Measurements from ENCODE around the gene ARL6IP5. TPM values are rescaled to one million over a fixed set of nuclear protein-coding genes. Genes with fewer than 3 reads are reported as not detected.

Gene ARL6IP5
- total RNA-seq, 1 donor, result 91.2 TPM

GRCh38 chr3:69103123-69103522, 18.4 kb downstream of the ARL6IP5 start:
- H2AFZ ChIP-seq (ENCODE audit: low read length), result no peak overlapping the region
- H3K4me2 ChIP-seq (ENCODE audit: insufficient read depth, low read length), result no peak overlapping the region
- no peaks in the 10 kb centered on the region for H3K27me3 ChIP-seq (ENCODE audit: insufficient read depth, low read length)

GRCh38 chr3:69104586-69104985, 19.8 kb downstream of the ARL6IP5 start:
- Histone ChIP-seq H3K4me3 (ENCODE audit: insufficient read depth, low read length) (no peak overlapping the region), H3K36me3 (ENCODE audit: insufficient read depth, low read length) (peaks cover 30% of the 10 kb centered on the region), H3K4me1 (ENCODE audit: insufficient read depth, low read length) (peaks cover 22% of the 10 kb centered on the region), H3K9me3 (ENCODE audit: low read depth, low read length) (no peaks in the 10 kb centered on the region), H2AFZ (ENCODE audit: low read length) (no peak overlapping the region), H3K27ac (ENCODE audit: low read depth, low read length) (peak overlapping the region; percentile 45), H3K4me2 (ENCODE audit: insufficient read depth, low read length) (no peak overlapping the region), H4K20me1 (ENCODE audit: insufficient read depth, low read length) (peaks cover 4% of the 10 kb centered on the region), H3K27me3 (ENCODE audit: insufficient read depth, low read length) (no peaks in the 10 kb centered on the region), H3K79me2 (ENCODE audit: insufficient read depth, low read length) (peaks cover 33% of the 10 kb centered on the region)
- no peak for DNase-seq (ENCODE audit: insufficient read length, low spot score, missing footprints)
- TF ChIP-seq CTCF (IDR thresholded peaks at IDR 0.05; ENCODE audit: extremely low read depth, low read depth, low read length), result no peak

More at GRCh38 chr3:69103123-69103522, 18.4 kb downstream of the ARL6IP5 start:
- Histone ChIP-seq H3K79me2 (ENCODE audit: insufficient read depth, low read length) (peaks cover 45% of the 10 kb centered on the region), H3K4me3 (ENCODE audit: insufficient read depth, low read length) (no peak overlapping the region), H3K36me3 (ENCODE audit: insufficient read depth, low read length) (peaks cover 30% of the 10 kb centered on the region), H3K27ac (ENCODE audit: low read depth, low read length) (no peak overlapping the region), H3K9me3 (ENCODE audit: low read depth, low read length) (no peaks in the 10 kb centered on the region), H4K20me1 (ENCODE audit: insufficient read depth, low read length) (peaks cover 4% of the 10 kb centered on the region), H3K4me1 (ENCODE audit: insufficient read depth, low read length) (peaks cover 22% of the 10 kb centered on the region)
- DNase-seq (ENCODE audit: insufficient read length, low spot score, missing footprints), result no peak
- no peak for TF ChIP-seq CTCF (IDR thresholded peaks at IDR 0.05; ENCODE audit: extremely low read depth, low read depth, low read length)

GRCh38 chr3:69105320-69105719, 20.6 kb downstream of the ARL6IP5 start:
- H2AFZ ChIP-seq (ENCODE audit: low read length), result no peak overlapping the region
- H3K79me2 ChIP-seq (ENCODE audit: insufficient read depth, low read length), result peaks cover 27% of the 10 kb centered on the region
- peak overlapping the region; percentile 7 for H3K4me2 ChIP-seq (ENCODE audit: insufficient read depth, low read length)
- H3K9me3 ChIP-seq (ENCODE audit: low read depth, low read length), result no peaks in the 10 kb centered on the region
- H3K27me3 ChIP-seq (ENCODE audit: insufficient read depth, low read length), result no peaks in the 10 kb centered on the region
- H3K4me1 ChIP-seq (ENCODE audit: insufficient read depth, low read length), result peaks cover 22% of the 10 kb centered on the region
- no peak for DNase-seq (ENCODE audit: insufficient read length, low spot score, missing footprints)
- TF ChIP-seq CTCF (IDR thresholded peaks at IDR 0.05; ENCODE audit: extremely low read depth, low read depth, low read length), result no peak
- H3K4me3 ChIP-seq (ENCODE audit: insufficient read depth, low read length), result no peak overlapping the region
- peaks cover 30% of the 10 kb centered on the region for H3K36me3 ChIP-seq (ENCODE audit: insufficient read depth, low read length)
- H4K20me1 ChIP-seq (ENCODE audit: insufficient read depth, low read length), result peaks cover under 1% of the 10 kb centered on the region
- H3K27ac ChIP-seq (ENCODE audit: low read depth, low read length), result peak overlapping the region; percentile 45

- no peak for DNase-seq (ENCODE audit: insufficient read length, low spot score, missing footprints)
- H3K9me3 ChIP-seq (ENCODE audit: low read depth, low read length), result no peaks in the 10 kb centered on the region
- peaks cover 17% of the 10 kb centered on the region for H3K36me3 ChIP-seq (ENCODE audit: insufficient read depth, low read length)
Observed at GRCh38 chr3:69107841-69108240, 23.1 kb downstream of the ARL6IP5 start.

More at GRCh38 chr3:69107841-69108240, 23.1 kb downstream of the ARL6IP5 start:
- no peak overlapping the region for H2AFZ ChIP-seq (ENCODE audit: low read length)
- H3K4me1 ChIP-seq (ENCODE audit: insufficient read depth, low read length), result peaks cover 37% of the 10 kb centered on the region
- H3K79me2 ChIP-seq (ENCODE audit: insufficient read depth, low read length), result peaks cover 5% of the 10 kb centered on the region
- H3K27ac ChIP-seq (ENCODE audit: low read depth, low read length), result no peak overlapping the region
- no peak overlapping the region for H3K4me3 ChIP-seq (ENCODE audit: insufficient read depth, low read length)
- no peak for TF ChIP-seq CTCF (IDR thresholded peaks at IDR 0.05; ENCODE audit: extremely low read depth, low read depth, low read length)
- H4K20me1 ChIP-seq (ENCODE audit: insufficient read depth, low read length), result no peaks in the 10 kb centered on the region
- no peak overlapping the region for H3K4me2 ChIP-seq (ENCODE audit: insufficient read depth, low read length)
- H3K27me3 ChIP-seq (ENCODE audit: insufficient read depth, low read length), result no peaks in the 10 kb centered on the region
